Hepatocyte (in vitro differentiated cells): ENCODE data around the gene ZNRF3.

ENCODE experiments used
- CTCF ChIP-seq: fragments of 200-600 bp; sonication (generic); IDR thresholded peaks from 2 replicates; pipeline ENCODE4 v1.5.1; 2016; ENCODE audit warnings: antibody characterized with exemption, mild to moderate bottlenecking; ENCODE audit not compliant: poor library complexity
- EZH2 ChIP-seq: fragments of 200-600 bp; sonication (generic); IDR thresholded peaks from 2 replicates; pipeline ENCODE4 v1.6.1; 2016; ENCODE audit warnings: antibody characterized with exemption, mild to moderate bottlenecking, borderline replicate concordance

GRCh38 chr22:28999510-28999909, 116.1 kb downstream of the ZNRF3 start:
- no peak for TF ChIP-seq EZH2
- TF ChIP-seq CTCF: no peak
